OCI-M2 (cell line): ENCODE data around the gene CCDC121.
"Not testable (repeated sequence)": the region's sequence is repeated elsewhere in the genome, so short reads cannot be mapped to it uniquely, and the experiment has no call there.

ENCODE experiments used
- DNase-seq: peaks from one replicate; lab custom pipeline; 2025; ENCODE audit not compliant: unreplicated experiment; lab: John Stamatoyannopoulos, UW

The CCDC121 gene

GRCh38 chr2:27638037-27638637 is 9.3 kb upstream of the CCDC121 start:
- DNase-seq, result no peak

GRCh38 chr2:27636766-27637165 is 8.0 kb upstream of the CCDC121 start:
- DNase-seq, result no peak

- DNase-seq, result no peak
These were observed 5.5 kb upstream of the CCDC121 start for GRCh38 chr2:27634291-27634690.

DNA sequence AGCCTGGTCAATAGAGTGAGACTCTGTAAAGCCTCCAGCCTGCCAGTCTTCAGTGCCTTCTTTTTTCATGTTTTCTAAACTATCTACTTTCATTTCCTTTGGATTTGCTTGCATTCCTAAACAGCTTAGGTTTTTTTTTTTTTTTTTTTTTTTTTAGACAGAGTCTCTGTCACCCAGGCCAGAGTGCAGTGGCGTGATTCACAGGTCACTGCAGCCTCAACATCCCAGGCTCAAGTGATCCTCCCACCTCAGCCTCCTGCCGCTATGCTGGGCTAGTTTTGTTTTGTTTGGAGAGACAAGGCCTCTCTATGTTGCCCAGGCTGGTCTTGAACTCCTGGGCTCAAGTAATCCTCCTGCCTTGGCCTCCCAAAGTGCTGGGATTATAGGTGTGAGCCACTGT is 1.4 kb upstream of the CCDC121 start:
- DNase-seq, result not testable (repeated sequence)

DNA sequence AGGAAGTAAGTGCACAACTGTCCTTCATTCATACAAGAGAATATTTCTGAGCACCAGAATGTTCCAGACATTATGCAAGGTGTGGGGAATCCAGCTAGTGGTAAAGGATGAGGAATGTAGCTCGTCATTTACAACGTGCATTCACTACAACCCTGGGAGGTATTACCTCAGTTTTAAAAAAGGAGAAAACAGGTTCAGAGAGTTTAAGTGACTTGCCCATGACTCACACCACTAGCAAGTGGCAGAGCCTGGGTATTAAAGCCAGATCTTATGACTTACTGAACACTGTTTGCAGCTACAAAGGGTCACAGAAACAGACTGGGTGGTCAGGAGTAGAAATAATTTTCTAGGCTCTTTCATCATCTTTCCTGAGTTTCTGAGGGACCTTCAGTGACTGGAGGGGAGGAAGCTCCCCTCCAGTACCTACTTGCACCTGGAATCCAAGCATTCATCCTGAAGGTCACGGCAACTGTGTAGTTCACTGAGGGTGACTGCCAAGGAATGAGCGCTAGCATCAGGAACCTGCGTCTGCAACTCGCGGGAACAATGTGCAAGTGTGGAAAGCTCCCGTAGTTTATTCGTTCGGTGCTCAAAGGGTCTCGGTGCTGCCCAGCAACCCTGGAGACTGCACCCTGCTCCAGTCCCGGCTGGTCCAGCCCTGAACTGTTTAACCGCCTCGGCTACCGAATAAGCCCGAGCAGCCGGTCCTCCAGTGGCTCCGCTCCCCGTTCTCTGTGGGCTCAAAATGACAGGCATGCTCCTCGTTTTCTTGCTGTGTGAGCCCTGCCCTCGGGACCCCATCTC is 647 bp downstream of the CCDC121 start:
- DNase-seq, result no peak

GRCh38 chr2:27626921-27627320 is 1.9 kb downstream of the CCDC121 start:
- DNase-seq, result not testable (repeated sequence)

- not testable (repeated sequence) for DNase-seq
These were observed 2.5 kb downstream of the CCDC121 start for GRCh38 chr2:27626323-27626722.

DNA sequence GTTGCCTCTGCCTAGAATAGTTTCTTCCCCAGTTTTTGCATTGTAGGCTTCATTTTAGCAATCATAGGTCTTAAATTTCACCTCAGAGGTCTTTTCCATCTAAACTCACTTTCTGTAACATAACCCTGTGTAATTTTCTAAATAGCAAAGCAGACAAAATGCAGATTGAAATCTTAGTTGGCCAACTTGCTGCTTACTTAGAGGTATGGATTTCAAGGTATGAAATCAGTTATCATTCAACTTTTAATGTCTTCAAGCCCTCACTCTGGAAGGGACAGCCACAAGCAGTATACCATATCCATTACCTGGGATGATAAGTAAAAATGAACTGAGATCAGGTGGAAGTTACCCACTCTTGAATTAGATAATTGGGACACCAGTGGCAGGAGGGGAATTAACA is 3.9 kb downstream of the CCDC121 start:
- DNase-seq, result no peak

- no peak for DNase-seq
These were observed 5.9 kb downstream of the CCDC121 start for GRCh38 chr2:27622921-27623384.

DNA sequence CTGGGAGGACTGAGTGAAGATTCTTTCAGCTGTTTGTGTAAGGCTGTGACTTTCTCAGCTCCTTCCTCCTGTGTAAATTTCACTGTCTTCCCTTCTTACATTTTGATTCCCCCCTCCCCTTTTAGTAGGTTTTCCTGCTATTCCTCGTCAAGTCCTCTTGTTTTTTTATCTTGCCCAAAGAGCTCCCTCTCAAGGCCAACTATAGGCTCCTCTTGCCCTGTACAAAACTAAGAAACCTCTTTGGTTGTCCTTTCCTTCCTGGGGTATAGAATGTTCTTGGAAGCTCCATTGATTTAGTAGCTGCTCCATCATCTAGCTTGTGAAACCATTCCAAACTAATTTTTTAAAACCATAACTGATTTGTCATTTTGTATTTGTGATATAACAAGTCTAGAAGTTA is 7.3 kb downstream of the CCDC121 start:
- DNase-seq, result no peak

DNA sequence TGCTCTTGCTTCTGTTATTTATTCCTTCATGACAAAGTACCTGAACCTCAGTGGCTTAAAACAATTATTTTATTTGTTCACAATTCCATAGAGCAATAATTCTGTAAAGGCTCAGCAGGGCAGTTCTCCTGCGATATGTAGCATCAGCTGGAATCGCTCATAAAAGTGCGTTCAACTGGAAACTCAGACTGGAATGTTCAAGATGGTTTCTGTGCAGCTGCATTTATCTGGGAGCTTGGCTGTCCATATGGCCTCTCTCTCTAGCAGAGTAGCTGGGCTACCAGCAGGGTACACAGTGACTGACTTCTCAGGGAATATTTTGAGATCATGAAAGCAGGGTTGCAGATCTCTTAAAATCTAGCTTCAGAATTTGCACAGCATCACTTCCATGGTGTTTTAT is 13.5 kb downstream of the CCDC121 start:
- no peak for DNase-seq

DNA sequence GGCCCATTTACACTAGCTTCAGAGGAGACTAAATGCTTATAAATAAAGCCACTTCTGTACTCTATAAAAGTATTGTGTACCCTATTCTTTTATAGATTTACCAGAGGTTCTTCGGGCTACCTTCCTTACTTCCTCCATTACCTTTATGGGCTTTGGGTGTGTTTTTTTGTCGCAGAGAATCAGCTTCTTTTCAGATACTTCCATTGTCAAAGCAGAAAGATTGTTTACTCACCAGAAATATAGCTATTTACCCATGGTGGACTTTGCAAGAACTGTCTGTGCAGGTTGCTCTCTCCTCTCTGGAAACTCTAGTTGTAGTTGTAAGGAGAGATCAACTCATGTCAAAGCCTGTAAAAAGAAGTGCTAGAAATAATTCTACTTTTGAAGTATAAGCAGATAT is 14.8 kb downstream of the CCDC121 start:
- DNase-seq, result no peak

DNA sequence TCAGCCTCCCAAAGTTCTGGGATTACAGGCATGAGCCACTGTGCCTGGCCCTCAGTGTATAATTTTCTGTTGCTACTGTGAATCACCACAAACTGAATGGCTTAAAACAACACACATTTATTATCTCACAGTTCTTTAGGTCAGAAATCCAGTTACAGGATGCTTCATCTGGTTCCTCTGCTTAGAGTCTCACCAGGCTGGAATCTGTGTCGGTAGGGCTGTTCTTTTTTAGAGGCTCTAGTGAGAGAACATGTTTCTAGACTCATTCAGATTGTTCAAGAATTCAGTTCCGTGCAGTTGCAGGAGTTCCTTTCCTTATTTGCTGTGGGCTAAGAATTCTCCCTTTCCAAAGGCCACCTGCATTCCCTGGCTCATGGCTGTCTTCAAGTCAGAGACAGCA is 22.2 kb downstream of the CCDC121 start:
- DNase-seq, result no peak

- no peak for DNase-seq
These were observed 32.2 kb downstream of the CCDC121 start for GRCh38 chr2:27596627-27597026.

DNA sequence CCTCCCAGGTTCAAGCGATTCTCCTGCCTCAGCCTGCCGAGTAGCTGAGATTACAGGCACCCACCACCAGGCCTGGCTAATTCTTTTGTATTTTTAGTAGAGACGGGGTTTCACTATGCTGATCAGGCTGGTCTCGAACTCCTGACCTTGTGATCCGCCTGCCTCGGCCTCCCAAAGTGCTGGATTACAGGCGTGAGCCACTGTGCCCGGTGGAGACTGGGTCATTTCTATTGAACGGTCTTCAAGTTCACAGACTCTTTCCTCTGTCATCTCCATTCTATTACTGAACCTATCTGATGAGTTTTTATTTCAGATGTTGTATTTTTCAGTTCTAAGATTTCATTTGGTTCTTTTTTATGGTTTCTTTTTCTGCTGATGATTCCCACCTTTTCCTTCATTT is 33.4 kb downstream of the CCDC121 start:
- not testable (repeated sequence) for DNase-seq

DNA sequence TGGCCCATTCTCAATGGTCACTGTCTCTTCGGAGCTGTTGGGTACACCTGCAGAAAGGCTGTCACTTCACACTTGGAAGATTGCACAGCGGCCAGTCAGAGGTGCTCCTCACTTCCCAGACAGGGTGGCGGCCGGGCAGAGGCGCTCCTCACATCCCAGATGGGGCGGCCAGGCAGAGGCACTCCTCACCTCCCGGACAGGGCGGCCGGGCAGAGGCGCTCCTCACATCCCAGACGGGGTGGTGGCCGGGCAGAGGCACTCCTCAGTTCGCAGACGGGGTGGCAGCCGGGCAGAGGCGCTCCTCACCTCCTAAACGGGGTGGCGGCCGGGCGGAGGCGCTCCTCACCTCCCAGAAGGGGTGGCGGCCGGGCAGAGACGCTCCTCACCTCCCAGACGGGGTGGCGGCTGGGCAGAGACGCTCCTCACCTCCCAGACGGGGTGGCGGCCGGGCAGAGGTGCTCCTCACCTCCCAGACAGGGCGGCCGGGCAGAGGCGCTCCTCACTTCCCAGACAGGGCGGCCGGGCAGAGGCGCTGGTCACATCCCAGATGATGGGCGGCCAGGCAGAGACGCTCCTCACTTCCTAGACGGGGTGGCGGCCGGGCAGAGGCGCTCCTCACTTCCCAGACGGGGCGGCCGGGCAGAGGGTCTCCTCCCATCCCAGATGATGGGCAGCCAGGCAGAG is 34.6 kb downstream of the CCDC121 start:
- not testable (repeated sequence) for DNase-seq

DNA sequence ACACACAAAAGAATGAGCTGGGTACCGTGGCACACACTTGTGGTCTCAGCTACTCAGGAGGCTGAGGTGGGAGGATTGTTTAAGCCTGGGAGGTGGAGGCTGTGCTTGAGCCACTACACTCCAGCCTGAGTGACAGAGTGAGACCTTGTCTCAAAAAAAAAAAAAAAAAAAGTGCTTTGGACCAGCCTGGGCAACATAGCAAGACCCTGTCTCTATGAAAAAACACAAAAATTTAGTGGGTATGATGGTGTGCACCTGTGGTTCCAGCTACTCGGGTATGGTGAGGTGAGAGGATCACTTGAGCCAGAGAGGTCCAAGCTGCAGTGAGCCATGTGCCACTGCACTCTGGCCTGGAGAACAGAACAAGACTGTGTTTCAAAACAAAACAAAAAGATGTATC is 35.6 kb downstream of the CCDC121 start:
- DNase-seq, result no peak

DNA sequence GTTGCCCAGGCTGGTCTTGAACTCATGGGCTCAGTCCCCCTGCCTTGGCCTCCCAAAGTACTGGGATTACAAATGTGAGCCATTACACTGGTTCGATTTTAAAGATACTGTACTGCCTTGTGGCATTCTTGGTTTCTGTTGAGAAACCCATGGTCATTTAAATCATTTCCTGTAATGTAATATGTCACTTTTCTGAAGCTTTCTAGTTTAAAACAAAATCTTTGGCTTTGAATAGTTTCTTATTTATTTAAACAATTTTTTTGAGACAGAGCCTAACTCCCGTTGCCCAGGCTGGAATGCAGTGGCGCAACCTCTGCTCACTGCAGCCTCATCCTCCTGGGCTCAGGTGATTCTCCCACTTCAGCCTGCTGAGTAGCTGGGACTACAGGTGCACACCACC is 37.1 kb downstream of the CCDC121 start:
- no peak for DNase-seq

DNA sequence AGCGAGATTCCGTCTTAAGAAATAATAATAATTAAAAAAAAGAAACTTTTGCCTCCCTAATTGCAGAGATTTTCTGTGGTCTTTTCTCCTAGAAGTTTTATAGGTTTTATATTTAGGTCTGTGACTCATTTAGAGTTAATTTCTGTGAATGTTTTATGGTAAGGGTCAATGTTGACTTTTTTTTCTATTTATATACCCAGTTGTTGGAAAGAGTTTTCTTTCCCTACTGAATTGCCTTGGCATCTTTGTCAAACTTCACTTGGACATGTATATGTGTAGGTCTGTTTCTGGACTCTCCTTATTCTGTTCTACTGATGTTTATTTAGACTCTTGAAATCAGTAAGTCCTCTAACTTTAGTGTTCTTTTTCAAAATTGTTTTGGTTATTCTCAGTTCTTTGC is 40.5 kb downstream of the CCDC121 start:
- no peak for DNase-seq

DNA sequence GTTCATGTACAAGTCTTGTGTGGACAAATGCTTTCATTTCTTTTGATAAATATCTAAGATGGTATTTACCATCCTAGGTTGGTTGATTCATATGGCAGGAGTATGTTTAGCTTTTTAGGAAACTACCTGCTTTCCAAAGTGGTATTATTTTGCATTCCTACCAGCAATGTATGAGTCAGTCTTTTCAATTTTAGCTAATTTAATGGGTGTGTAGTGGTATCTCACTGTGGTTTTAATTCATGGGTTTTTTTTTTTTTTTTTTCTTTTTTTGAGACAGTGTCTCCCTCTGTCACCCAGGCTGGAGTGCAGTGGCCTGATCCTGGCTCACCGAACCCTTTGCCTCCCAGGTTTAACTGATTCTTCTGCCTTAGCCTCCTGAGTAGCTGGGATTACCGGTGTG is 41.8 kb downstream of the CCDC121 start:
- no peak for DNase-seq

- no peak for DNase-seq
These were observed 44.2 kb downstream of the CCDC121 start for GRCh38 chr2:27584597-27584996.

DNA sequence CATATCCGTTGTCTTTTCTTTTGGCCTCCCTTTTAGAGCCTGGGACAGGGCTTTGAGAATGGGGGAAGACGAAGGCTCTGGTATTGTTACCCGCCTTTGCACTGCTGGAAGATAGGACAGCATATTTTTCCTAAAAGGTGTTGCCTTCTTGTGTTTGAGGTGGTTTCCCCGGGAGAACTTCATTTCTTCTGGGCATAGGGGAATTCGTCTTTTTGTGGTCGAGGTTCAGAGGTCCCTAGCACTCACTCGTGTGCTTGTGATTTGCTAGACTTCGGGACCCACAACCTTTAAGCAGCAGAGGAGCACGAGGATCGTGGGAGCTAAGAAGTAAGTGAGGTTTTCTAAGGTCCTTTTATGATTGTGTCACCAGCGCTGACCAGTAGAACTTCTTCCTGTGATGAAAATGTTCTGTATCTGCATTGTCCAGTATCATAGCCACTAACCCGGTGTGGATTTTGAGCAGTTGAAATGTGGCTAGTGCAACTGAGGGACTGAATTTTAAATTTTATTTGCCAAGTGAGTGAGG is 45.4 kb downstream of the CCDC121 start:
- DNase-seq, result no peak
